Body of pancreas (tissue), 4 donors: ENCODE data around the gene WIF1.

Experiments used
- POLR2A ChIP-seq, 3 donors: fragments of 450-650 bp; IDR thresholded peaks; one replicate each; pipeline ENCODE4 v1.6.1; 2016; ENCODE audit warnings: antibody characterized with exemption in 3 of 3, mild to moderate bottlenecking in 2 of 3
- TF ChIP-seq, protein P1 (sequence below), 7 experiments: fragments of 450-650 bp in 4 of 7; fragments of 200-600 bp in 3 of 7; sonication (generic) in 3 of 7; IDR thresholded peaks; one replicate each; pipeline ENCODE4 v1.5.1; 2016 to 2019; ENCODE audit warnings: antibody characterized with exemption in 7 of 7

DNA sequence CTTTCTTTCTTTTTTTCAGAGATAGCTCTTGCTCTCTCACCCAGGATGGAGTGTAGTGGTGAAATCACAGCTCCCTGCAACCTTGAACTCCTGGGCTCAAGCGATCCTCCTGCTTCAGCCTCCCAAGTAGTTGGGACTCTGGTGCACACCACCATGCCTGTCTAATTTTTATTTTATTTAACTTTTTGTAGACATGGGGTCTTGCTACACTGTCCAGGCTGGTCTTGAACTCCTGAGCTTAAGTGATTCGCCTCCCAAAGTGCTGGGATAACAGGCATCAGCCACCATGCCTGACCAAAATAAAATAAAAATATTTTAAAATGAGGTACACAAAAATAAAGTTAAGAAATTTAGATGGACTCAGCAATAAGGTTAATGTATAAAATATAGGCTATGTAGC is 43.1 kb upstream of the WIF1 start:
- TF ChIP-seq, protein P1, sequence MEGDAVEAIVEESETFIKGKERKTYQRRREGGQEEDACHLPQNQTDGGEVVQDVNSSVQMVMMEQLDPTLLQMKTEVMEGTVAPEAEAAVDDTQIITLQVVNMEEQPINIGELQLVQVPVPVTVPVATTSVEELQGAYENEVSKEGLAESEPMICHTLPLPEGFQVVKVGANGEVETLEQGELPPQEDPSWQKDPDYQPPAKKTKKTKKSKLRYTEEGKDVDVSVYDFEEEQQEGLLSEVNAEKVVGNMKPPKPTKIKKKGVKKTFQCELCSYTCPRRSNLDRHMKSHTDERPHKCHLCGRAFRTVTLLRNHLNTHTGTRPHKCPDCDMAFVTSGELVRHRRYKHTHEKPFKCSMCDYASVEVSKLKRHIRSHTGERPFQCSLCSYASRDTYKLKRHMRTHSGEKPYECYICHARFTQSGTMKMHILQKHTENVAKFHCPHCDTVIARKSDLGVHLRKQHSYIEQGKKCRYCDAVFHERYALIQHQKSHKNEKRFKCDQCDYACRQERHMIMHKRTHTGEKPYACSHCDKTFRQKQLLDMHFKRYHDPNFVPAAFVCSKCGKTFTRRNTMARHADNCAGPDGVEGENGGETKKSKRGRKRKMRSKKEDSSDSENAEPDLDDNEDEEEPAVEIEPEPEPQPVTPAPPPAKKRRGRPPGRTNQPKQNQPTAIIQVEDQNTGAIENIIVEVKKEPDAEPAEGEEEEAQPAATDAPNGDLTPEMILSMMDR (IDR thresholded peaks at IDR 0.05): no peak
- TF ChIP-seq POLR2A (IDR thresholded peaks at IDR 0.05): no peak
